Heart left ventricle (tissue), 16 donors: ENCODE measurements around the gene TSPAN13. TPM values are rescaled to one million over a fixed set of nuclear protein-coding genes. Genes with fewer than 3 reads are reported as not detected.

Experiments used
- ATAC-seq, 4 donors: fragments of 200-7000 bp; cut with Tn5 transposase; one replicate each; pipeline ENCODE4 v1.9.1; 2020 to 2022; ENCODE audit warnings: moderate library complexity in 4 of 4, mild to moderate bottlenecking in 3 of 4, moderate number of reproducible peaks in 1 of 4
- DNase-seq, 5 donors: peaks; one replicate each; pipeline ENCODE4 v3.0.0-alpha.2; 2020
- H3K27ac ChIP-seq, 12 donors: fragments of 200-600 bp; sonication (generic) in 4 of 12; one replicate each; pipeline versions ENCODE4 v1.5.0 to v1.8.0; 2016 to 2022; ENCODE audit warnings: mild to moderate bottlenecking in 2 of 12
- H3K27me3 ChIP-seq, 9 donors: fragments of 200-600 bp; sonication (generic) in 2 of 9; one replicate each; pipeline versions ENCODE4 v1.5.1 to v1.8.0; 2016 to 2022; ENCODE audit warnings: mild to moderate bottlenecking in 3 of 9
- H3K36me3 ChIP-seq, 9 donors: fragments of 200-600 bp; sonication (generic) in 2 of 9; one replicate each; pipeline versions ENCODE4 v1.5.0 to v1.8.0; 2018 to 2022; ENCODE audit warnings: mild to moderate bottlenecking in 2 of 9
- H3K4me1 ChIP-seq, 12 donors: fragments of 200-600 bp; sonication (generic) in 4 of 12; one replicate each; pipeline versions ENCODE4 v1.5.0 to v1.8.0; 2016 to 2022; ENCODE audit warnings: mild to moderate bottlenecking in 3 of 12
- H3K4me3 ChIP-seq, 12 donors: fragments of 200-600 bp; sonication (generic) in 4 of 12; one replicate each; pipeline versions ENCODE4 v1.5.0 to v1.8.0; 2017 to 2022; ENCODE audit warnings: mild to moderate bottlenecking in 9 of 12, moderate library complexity in 4 of 12
- H3K9me3 ChIP-seq, 12 donors: fragments of 200-600 bp; sonication (generic) in 4 of 12; one replicate each; pipeline versions ENCODE4 v1.5.0 to v1.8.0; 2016 to 2022; ENCODE audit warnings: mild to moderate bottlenecking in 1 of 12
- POLR2A ChIP-seq, 2 donors: fragments of 450-650 bp; IDR thresholded peaks; one replicate each; pipeline ENCODE4 v1.6.1; 2017; ENCODE audit warnings: antibody characterized with exemption in 2 of 2, mild to moderate bottlenecking in 2 of 2, moderate library complexity in 2 of 2
- WGBS, 4 donors: extraction: QIAGEN DNeasy Blood & Tissue Kit in 2 of 4; methylation state at CpG; one replicate each; pipeline versions ENCODE4 v1.1.5 to v1.1.7; 2013 to 2018; 5-methylcytosine and 5-hydroxymethylcytosine counted together
- intact Hi-C, 10 donors: fragments of 100-400 bp; cut with DNase I; formaldehyde crosslinking; loops; one replicate each; pipeline versions ENCODE4 v1.11.1 to v1.14.2; 2022
- polyA plus RNA-seq, 2 donors: library from polyadenylated mRNA; stranded (reverse); fragments of 200-250 nt; gene quantifications; one replicate each; pipeline ENCODE4 v1.2.3, GENCODE V29; 2013
- total RNA-seq, 9 donors: library from RNA; depleted of rRNA in 2 of 9; stranded (reverse); fragments of >200 nt in 2 of 9; fragmentation: NEBNext Ultra II Directional in 3 of 9; extraction: Animal tissue kit (Norgen Biotek cat#: 25700) in 3 of 9; gene quantifications; one replicate each; pipeline versions ENCODE4 v1.1.0 to v1.2.4, GENCODE V29; 2016 to 2023
- TF ChIP-seq, protein P1 (sequence below), 12 donors: fragments of 200-600 bp; sonication (generic) in 4 of 12; IDR thresholded peaks; one replicate each; pipeline versions ENCODE4 v1.5.0 to v1.8.0; 2018 to 2022; ENCODE audit warnings: antibody characterized with exemption in 12 of 12, mild to moderate bottlenecking in 5 of 12
- donor health status: ischemic (EF 13 %, LVEDD 7.1; RV severe dilation, severe dysfunction).
- donor health status: healthy with polysubstance abuse.
- donor health status: DM: no; HTN: yes; CAD: no.
- donor health status: DM: no; HTN: no; CAD: no.
- donor health status: ischemic (EF 25% LVEDD 6.9; RV normal size, moderate dysfunction).
- donor health status: ischemic (EF 25% LVEDD 5.7; RV mildly dilated, moderate dysfunction).
- donor health status: healthy.
- donor health status: DM: yes; HTN: yes; CAD: no.
- donor health status: ischemic (EF 35%, LVEDD 5.7; RV mildly dilated, moderate dysfunction).
- donor health status: nonischemic (EF 11% LVEDD 7.7; RV severe dilation, severe dysfunction).
- donor health status: DM: yes; HTN: yes; CAD: no.
- donor health status: PGD.
- donor health status: ischemic (EF 29% LVEDD 5.4; RV normal size, mild dysfunction).
- donor health status: nonischemic (EF 23%, LVEDD 6.1; RV moderate dilation, normal function).

TSPAN13 gene
- total and polyA plus RNA-seq, 11 donors = 7.4 to 39.5 (median 14.8) TPM

DNA sequence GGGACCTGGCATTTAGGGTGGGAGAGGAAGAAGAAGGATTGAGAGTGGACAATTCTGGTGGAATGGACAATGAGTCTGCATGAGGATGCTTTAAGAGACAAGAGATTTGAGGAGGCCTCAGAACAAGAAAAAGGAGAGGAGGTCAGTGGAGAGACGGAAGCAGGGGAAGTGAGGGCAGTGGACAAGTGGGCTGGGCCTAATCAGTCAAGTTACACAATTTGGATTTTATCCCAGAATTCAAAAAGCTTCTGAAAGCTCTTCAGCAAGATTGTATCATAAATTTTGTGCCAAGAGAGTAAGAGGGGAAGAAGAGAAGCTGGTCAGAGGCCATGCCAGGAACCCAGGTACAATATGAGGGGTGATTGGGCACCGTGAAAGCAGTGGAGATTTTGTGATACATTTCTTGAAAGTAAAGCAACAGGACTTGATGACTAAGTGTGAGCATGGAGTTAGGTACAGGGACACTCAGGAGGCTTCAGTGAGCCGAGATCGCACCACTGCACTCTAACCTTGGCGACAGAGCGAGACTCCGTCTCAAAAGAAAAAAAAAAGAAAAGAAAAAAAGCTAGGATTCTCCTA is 19.3 kb upstream of the TSPAN13 start:
- H3K4me1 ChIP-seq = peaks cover 0 to 5% (median 0%) of the 10 kb centered on the region in 12 donors
- no peak overlapping the region for H3K4me3 ChIP-seq
- no peaks in the 10 kb centered on the region for H3K9me3 ChIP-seq
- no peak for TF ChIP-seq POLR2A (IDR thresholded peaks at IDR 0.05)
- TF ChIP-seq, protein P1, sequence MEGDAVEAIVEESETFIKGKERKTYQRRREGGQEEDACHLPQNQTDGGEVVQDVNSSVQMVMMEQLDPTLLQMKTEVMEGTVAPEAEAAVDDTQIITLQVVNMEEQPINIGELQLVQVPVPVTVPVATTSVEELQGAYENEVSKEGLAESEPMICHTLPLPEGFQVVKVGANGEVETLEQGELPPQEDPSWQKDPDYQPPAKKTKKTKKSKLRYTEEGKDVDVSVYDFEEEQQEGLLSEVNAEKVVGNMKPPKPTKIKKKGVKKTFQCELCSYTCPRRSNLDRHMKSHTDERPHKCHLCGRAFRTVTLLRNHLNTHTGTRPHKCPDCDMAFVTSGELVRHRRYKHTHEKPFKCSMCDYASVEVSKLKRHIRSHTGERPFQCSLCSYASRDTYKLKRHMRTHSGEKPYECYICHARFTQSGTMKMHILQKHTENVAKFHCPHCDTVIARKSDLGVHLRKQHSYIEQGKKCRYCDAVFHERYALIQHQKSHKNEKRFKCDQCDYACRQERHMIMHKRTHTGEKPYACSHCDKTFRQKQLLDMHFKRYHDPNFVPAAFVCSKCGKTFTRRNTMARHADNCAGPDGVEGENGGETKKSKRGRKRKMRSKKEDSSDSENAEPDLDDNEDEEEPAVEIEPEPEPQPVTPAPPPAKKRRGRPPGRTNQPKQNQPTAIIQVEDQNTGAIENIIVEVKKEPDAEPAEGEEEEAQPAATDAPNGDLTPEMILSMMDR (IDR thresholded peaks at IDR 0.05) = no peak
- ATAC-seq (peak in 1 of 4 donors; percentile 42), DNase-seq (no peak)
- intact Hi-C loops = no loop called here
- no peaks in the 10 kb centered on the region for H3K27me3 ChIP-seq
- peak overlapping the region in 2 of 12 donors; percentile 0 to 15 for H3K27ac ChIP-seq
- 69 to 88% (median 81%) methylated on average over 7 of the region's 7 CpGs for WGBS, 4 donors
- H3K36me3 ChIP-seq = no peaks in the 10 kb centered on the region

DNA sequence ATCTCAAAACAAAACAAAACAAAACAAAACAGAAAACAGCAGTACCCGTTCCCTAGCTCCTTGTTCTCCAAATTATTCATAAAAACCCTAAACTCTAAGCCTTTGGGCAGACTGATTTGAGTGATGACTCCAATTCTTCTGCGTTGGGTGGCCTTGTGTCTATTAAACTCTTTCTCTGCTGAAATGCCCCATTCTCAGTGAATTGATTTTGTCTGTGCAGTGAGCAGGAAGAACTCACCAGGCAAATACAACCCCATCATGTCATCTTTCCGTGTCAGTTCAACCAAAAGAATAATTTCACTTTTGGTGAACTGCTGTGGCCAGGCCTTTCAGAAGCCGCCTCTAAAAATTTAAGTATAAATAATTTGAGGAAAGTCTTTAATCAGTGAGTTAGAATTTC is 18.5 kb upstream of the TSPAN13 start:
- WGBS, 4 donors = 80 to 89% (median 84%) methylated on average over 4 of the region's 4 CpGs
- Histone ChIP-seq H3K27ac (peak overlapping the region in 2 of 12 donors; percentile 0 to 15), H3K4me1 (peaks cover 0 to 9% (median 4%) of the 10 kb centered on the region in 12 donors), H3K27me3 (no peaks in the 10 kb centered on the region), H3K36me3 (no peaks in the 10 kb centered on the region), H3K4me3 (no peak overlapping the region), H3K9me3 (no peaks in the 10 kb centered on the region)
- ATAC-seq = no peak
- no peak for DNase-seq
- TF ChIP-seq POLR2A (IDR thresholded peaks at IDR 0.05) = no peak
- TF ChIP-seq, protein P1 (IDR thresholded peaks at IDR 0.05) = no peak
- intact Hi-C loops = no loop called here

DNA sequence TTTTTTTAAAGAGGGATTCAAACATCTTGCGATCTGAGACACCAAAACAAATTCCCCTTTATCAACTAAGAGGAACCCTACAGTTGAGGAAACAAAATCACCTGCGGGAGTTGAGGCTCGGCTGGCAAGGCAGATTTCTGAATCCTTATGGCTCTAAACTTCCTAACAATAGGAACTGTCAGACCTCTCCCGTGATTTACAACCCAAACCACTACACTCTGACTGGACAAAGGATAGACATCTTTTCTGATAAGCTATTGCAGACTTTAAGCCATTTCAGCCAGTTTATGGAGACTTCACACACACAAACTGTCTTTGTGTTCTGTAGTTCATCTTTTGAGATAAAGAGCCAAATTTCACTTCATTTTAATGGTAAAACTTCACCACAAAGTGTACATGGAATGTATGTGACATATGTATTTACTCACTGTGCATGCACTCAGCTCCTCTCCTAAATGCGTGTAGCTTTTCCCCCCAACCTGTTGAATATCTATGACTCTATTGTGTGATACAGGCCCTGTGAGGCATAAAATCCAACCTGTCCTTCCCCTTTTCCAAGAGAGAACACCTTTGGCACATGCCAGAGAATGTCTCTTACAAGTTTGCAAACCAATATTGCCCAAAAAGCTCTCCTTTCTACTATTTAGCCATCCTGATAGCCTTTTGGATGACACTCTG is 15.4 kb upstream of the TSPAN13 start:
- DNase-seq (no peak), ATAC-seq (no peak)
- no peak overlapping the region for H3K27ac ChIP-seq
- H3K4me1 ChIP-seq = peaks cover 0 to 26% (median 14%) of the 10 kb centered on the region in 12 donors
- WGBS, 4 donors = 89 to 95% (median 94%) methylated on average over 5 of the region's 5 CpGs
- no peak for TF ChIP-seq POLR2A (IDR thresholded peaks at IDR 0.05)
- TF ChIP-seq, protein P1 (IDR thresholded peaks at IDR 0.05) = no peak
- H3K36me3 ChIP-seq = no peaks in the 10 kb centered on the region
- no peaks in the 10 kb centered on the region for H3K9me3 ChIP-seq
- H3K27me3 ChIP-seq = no peaks in the 10 kb centered on the region
- H3K4me3 ChIP-seq = no peak overlapping the region
- intact Hi-C loops = no loop called here

DNA sequence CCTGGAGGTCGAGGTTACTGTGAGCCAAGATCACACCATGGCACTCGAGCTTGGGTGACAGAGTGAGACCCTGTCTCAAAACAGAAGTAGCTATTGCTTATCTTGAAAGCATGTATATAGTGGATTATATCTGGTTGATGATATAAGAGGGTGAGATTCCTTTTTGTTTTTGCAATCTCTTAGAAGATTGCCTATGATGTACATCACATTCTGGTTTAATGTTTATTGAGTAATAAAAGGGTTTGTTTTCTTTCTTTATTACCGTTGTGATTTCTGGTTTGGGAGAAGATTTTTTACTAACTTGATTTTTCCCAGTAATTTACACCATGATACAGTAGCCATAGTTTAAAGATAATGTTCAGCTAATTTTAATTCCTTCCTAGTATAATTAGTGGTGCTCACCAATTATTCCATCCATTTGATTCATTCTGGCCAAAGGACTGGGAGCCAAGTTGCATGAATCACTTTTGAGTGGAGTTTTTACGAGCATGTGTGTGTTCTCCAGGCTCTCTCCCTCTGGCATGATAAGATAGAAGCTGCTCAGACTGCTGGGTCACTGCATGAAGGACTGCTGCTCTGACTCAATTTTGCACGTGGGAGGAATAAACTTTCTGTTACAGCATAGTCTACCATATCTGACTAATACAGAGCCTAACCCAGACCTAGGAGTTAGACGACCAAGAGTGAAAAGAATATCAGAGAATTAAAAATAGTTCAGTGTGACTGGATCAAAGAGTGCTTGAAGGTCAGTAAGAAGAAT is 13.5 kb upstream of the TSPAN13 start:
- H3K4me3 ChIP-seq = no peak overlapping the region
- intact Hi-C loops = no loop called here
- no peaks in the 10 kb centered on the region for H3K9me3 ChIP-seq
- peak; percentile 88 to 99 (median 96) for ATAC-seq
- TF ChIP-seq, protein P1 (IDR thresholded peaks at IDR 0.05) = no peak
- no peak for TF ChIP-seq POLR2A (IDR thresholded peaks at IDR 0.05)
- DNase-seq = peak in 4 of 5 donors; percentile 26 to 70 (median 47)
- H3K27ac ChIP-seq = peak overlapping the region in 10 of 12 donors; percentile 39 to 74 (median 63)
- H3K27me3 ChIP-seq = no peaks in the 10 kb centered on the region
- WGBS, 4 donors = 34 to 48% (median 43%) methylated on average over 6 of the region's 6 CpGs
- peaks cover 0 to 41% (median 18%) of the 10 kb centered on the region in 12 donors for H3K4me1 ChIP-seq
- no peaks in the 10 kb centered on the region for H3K36me3 ChIP-seq
